ENCODE measurements around the gene NINJ1.

NINJ1 gene

DNA sequence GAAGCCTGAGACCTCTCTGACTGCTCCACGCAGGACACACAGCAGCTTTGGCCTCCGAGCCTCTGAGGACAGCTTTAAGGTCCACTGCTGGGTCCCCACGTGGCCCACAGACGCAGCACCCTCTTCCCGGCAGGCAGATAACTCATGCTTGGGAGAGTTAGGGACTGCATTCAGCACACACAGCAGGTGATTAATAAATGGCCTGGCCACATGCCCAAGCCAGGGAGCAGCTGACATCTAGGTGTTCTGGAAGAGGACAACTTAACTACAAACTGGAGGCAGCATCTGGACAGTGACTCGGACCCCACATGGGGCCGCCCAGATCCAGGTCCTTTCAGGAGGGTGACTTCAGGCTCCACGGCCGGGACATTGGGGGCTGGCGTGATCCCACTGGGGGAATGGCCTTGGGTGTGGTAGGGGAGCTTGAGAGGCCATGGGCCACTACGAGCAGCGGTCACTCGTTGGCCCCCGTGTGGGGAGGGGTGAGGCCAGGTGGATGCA is 11.3 kb downstream of the NINJ1 start:
- no peak overlapping the region for H3K4me3 ChIP-seq (ENCODE audit: low read length)
- DNase-seq (ENCODE audit: low read depth): no peak
- TF ChIP-seq, protein P1, sequence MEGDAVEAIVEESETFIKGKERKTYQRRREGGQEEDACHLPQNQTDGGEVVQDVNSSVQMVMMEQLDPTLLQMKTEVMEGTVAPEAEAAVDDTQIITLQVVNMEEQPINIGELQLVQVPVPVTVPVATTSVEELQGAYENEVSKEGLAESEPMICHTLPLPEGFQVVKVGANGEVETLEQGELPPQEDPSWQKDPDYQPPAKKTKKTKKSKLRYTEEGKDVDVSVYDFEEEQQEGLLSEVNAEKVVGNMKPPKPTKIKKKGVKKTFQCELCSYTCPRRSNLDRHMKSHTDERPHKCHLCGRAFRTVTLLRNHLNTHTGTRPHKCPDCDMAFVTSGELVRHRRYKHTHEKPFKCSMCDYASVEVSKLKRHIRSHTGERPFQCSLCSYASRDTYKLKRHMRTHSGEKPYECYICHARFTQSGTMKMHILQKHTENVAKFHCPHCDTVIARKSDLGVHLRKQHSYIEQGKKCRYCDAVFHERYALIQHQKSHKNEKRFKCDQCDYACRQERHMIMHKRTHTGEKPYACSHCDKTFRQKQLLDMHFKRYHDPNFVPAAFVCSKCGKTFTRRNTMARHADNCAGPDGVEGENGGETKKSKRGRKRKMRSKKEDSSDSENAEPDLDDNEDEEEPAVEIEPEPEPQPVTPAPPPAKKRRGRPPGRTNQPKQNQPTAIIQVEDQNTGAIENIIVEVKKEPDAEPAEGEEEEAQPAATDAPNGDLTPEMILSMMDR (IDR thresholded peaks at IDR 0.05; ENCODE audit: insufficient read depth, low read depth, low read length, missing control alignments): no peak

- DNase-seq (ENCODE audit: low read depth): no peak
- no peak overlapping the region for H3K4me3 ChIP-seq (ENCODE audit: low read length)
Observed at GRCh38 chr9:93121316-93122241, 12.5 kb downstream of the NINJ1 start.

DNA sequence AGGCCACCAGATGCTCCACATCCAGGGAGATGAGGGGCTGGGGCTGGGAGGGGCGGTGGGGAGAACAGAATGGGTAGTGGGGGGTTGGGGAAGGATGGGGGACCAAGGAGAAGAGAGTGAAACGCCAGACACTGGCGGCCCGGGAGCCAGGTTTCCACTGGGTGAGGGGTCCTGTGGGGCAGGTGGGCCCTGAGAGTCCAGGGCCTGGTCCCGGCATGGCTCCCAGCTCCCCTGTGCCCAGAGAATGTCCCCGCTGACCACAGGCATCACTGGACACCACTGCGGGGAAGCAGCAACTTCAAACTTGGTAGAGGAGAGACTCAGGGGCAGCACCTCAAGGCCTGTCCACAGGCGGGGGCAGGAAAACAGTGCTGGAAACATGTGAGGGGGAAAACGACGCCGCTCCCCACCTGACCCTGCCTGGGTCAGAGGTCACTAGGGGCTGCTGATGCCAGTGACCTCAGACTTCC is 13.2 kb downstream of the NINJ1 start:
- TF ChIP-seq, protein P1 (IDR thresholded peaks at IDR 0.05; ENCODE audit: insufficient read depth, low read depth, low read length, missing control alignments): no peak
- no peak for DNase-seq (ENCODE audit: low read depth)
- no peak overlapping the region for H3K4me3 ChIP-seq (ENCODE audit: low read length)

More at GRCh38 chr9:93121316-93122241, 12.5 kb downstream of the NINJ1 start:
- TF ChIP-seq, protein P1 (IDR thresholded peaks at IDR 0.05; ENCODE audit: insufficient read depth, low read depth, low read length, missing control alignments): no peak

DNA sequence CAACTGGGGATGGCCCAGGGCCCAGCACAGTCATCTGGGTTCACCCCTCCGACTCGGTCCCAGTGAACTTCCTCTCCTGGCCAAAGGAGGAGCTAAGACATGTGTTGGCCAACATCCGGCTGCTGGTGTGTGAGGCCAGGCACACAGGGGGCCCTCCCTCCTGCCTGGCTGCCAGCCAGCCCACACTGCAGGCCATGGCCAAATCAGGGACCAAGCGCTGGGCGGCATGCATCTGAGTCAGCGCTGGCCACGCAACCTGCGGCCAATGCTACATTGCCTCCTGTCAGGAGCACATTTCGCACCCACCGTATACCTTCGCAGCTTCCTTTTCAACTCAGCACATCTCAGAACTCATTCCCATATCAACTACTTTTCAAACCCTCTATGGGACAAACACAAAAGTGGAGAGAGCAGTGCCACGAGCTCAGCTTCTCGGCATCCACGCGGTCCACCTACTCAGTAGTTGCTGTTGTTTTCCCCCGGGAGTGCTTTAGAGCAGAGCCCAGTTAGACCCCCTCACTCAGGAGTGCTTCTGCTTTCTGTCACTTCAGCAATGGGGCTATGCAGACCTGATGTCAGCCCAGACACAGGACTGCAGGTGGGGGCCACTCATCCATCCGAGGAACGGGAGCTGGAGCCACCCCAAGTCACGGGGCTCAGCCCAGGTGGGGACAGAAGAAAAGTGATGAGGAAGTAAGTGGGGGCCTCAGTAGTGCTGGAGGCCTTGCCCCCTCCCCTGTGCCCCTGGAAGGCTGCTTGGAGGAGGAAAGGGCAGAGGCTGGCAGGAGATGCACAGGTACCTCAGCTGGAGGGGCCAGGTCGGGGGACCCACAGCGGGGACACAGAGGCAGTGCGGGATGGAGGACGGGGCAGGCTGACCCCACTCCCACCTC is 13.9 kb downstream of the NINJ1 start:
- DNase-seq (ENCODE audit: low read depth): peak; percentile 90
- TF ChIP-seq, protein P1 (IDR thresholded peaks at IDR 0.05; ENCODE audit: insufficient read depth, low read depth, low read length, missing control alignments): peak; percentile 43
- no peak overlapping the region for H3K4me3 ChIP-seq (ENCODE audit: low read length)

GRCh38 chr9:93119703-93119952 is 14.4 kb downstream of the NINJ1 start:
- H3K4me3 ChIP-seq (ENCODE audit: low read length): no peak overlapping the region
- TF ChIP-seq, protein P1 (IDR thresholded peaks at IDR 0.05; ENCODE audit: insufficient read depth, low read depth, low read length, missing control alignments): no peak
- no peak for DNase-seq (ENCODE audit: low read depth)

DNA sequence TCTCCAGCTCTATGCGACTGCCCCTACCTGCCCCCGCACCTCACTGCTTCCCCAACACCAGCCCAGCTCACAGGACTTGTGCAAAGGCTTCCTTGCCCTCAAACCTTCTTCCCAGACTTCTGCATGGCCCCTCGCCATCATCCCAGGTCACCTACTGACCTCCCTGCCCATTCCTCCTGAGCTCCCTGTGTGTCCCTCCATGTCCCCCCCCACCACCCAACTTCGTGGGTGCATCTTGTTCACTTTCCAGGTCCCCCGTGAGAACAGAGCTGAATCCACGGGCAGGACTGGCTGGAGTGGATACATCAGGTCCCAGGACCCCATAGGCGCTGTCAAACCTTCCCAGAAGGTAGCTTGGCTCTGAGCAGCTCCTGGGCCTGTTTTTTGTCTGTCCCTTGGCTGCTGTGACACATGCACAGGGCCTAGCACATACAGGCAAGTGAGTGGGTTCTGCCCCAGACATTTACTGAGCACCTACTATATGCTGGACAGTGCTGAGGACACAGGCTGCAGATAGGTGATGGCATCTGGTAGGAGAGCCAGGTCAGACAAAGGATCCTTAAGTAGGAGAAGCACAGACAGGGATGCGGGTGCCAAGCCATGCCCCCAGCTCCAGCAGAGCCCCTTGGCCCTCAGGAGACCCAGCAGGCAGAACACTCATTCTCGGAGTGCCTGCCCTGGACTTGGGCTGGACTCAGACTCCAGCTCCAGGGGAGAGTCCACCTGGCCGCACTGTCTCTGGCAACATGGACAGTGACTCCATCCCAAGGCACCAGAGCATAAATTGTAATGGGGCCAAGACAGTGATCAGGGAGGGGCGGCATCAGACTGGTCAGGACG is 15.0 kb downstream of the NINJ1 start:
- no peak for DNase-seq (ENCODE audit: low read depth)
- TF ChIP-seq, protein P1 (IDR thresholded peaks at IDR 0.05; ENCODE audit: insufficient read depth, low read depth, low read length, missing control alignments): no peak
- no peak overlapping the region for H3K4me3 ChIP-seq (ENCODE audit: low read length)
